Measurements from ENCODE around the gene SIL1.

DNA sequence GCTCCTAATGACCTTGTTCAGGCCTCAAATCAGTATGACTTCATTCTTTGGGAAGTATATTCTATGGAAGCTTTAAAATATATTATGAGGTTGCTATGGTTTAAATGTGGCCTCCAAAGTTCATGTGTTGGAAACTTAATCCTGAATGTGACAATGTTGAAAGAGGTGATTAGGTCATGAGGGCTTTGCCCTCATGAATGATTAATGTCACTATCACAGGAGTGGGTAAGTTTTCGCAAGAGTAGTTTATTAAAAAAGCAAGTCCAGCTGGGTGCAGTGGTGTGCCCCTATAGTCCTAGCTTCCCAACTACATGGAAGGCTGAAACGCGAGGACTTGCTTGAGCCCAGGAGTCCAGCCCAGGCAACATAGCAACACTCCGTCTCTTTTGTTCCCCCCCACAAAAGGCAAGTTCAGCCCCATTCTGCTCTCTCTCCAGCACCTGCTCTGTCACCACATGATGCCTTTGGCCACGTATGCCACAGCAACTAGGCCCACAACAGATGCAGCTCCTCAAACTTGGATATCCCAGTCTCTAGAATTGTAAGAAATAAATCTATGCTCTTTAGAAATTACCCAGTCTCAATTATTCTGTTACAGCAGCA is 105.3 kb downstream of the SIL1 start:
- no peak for TF ChIP-seq POLR2A (IDR thresholded peaks at IDR 0.05; ENCODE audit: low read depth, low read length)
- no peak for TF ChIP-seq POLR2AphosphoS5 (IDR thresholded peaks at IDR 0.05; ENCODE audit: low read depth, low read length)
